Measurements from ENCODE around the gene TBX1.

TBX1 gene

DNA sequence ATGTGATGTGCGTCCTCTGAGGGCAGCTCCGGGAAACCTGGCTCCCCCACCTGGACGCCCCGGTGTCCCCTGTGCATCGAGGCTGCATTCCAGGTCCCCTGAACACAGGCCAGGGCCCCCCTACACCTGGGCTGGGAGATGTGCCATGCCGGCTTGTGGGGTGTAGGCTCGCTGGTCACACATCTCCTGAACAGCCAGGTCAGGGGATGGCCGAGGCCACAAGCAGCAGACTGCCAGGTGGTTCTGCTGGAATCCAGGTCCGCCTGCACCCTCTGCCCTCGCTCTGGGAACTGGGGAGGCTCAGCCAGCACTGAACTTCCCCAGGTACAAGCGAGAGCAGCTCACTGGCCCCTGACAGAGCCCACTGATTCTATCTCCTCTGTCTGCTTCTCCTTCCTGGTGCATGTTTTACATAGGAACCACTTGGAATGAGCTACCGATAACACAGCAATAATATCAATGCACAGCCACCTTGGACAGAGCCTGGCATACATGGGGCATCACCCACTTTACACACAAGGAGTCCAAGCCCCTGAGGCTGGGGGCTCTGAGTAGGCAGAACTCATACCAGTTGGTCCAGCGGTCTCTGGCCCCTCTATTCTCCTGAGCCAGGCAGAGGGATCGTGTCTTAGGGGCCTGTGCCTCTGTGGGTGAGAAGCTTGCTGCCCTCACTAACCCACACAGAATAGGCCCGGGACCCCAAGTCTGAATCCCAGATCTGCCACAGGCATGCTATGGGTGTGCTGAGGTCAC is 46.8 kb downstream of the TBX1 start:
- Histone ChIP-seq H3K27ac (ENCODE audit: low read depth, low read length) (no peak overlapping the region), H3K4me1 (ENCODE audit: control insufficient read depth, low read length) (no peaks in the 10 kb centered on the region), H3K36me3 (ENCODE audit: control insufficient read depth, low read length) (no peaks in the 10 kb centered on the region)

GRCh38 chr22:19807914-19808872 is 47.6 kb downstream of the TBX1 start:
- TF ChIP-seq CTCF (IDR thresholded peaks at IDR 0.05; ENCODE audit: low read depth, low read length, poor library complexity, severe bottlenecking) (no peak), EZH2phosphoT487 (IDR thresholded peaks at IDR 0.05; ENCODE audit: borderline replicate concordance, low read length) (no peak)
- Histone ChIP-seq H3K4me1 (ENCODE audit: control insufficient read depth, low read length) (no peaks in the 10 kb centered on the region), H3K9me2 (replicated peaks; ENCODE audit: control insufficient read depth, low read length) (no peaks in the 10 kb centered on the region), H3K36me3 (ENCODE audit: control insufficient read depth, low read length) (no peaks in the 10 kb centered on the region), H3K4me2 (ENCODE audit: low read length) (no peak overlapping the region), H4K20me1 (ENCODE audit: control insufficient read depth, insufficient read depth, low read depth, low read length) (no peaks in the 10 kb centered on the region), H3K79me2 (ENCODE audit: control insufficient read depth, low read length) (no peaks in the 10 kb centered on the region), H3K27me3 (ENCODE audit: control insufficient read depth, low read length) (no peaks in the 10 kb centered on the region), H3K9me3 (ENCODE audit: control insufficient read depth, insufficient read depth, low read length) (no peaks in the 10 kb centered on the region), H3K4me3 (ENCODE audit: low read length) (no peak overlapping the region), H3F3A (ENCODE audit: control insufficient read depth, insufficient read depth) (no peaks in the 10 kb centered on the region), H3K27ac (ENCODE audit: low read depth, low read length) (no peak overlapping the region)

More for the DNA sequence above, 46.8 kb downstream of the TBX1 start:
- Histone ChIP-seq H3F3A (ENCODE audit: control insufficient read depth, insufficient read depth) (no peaks in the 10 kb centered on the region), H3K79me2 (ENCODE audit: control insufficient read depth, low read length) (no peaks in the 10 kb centered on the region), H3K27me3 (ENCODE audit: control insufficient read depth, low read length) (no peaks in the 10 kb centered on the region), H4K20me1 (ENCODE audit: control insufficient read depth, insufficient read depth, low read depth, low read length) (no peaks in the 10 kb centered on the region), H3K9me2 (replicated peaks; ENCODE audit: control insufficient read depth, low read length) (no peaks in the 10 kb centered on the region), H3K4me2 (ENCODE audit: low read length) (no peak overlapping the region), H3K9me3 (ENCODE audit: control insufficient read depth, insufficient read depth, low read length) (no peaks in the 10 kb centered on the region), H3K4me3 (ENCODE audit: low read length) (no peak overlapping the region)
- TF ChIP-seq EZH2phosphoT487 (IDR thresholded peaks at IDR 0.05; ENCODE audit: borderline replicate concordance, low read length) (no peak), CTCF (IDR thresholded peaks at IDR 0.05; ENCODE audit: low read depth, low read length, poor library complexity, severe bottlenecking) (no peak)

- Histone ChIP-seq H3K4me3 (ENCODE audit: low read length) (no peak overlapping the region), H3K9me2 (replicated peaks; ENCODE audit: control insufficient read depth, low read length) (no peaks in the 10 kb centered on the region), H3K27ac (ENCODE audit: low read depth, low read length) (no peak overlapping the region), H3K9me3 (ENCODE audit: control insufficient read depth, insufficient read depth, low read length) (no peaks in the 10 kb centered on the region), H3K4me2 (ENCODE audit: low read length) (no peak overlapping the region), H3K36me3 (ENCODE audit: control insufficient read depth, low read length) (no peaks in the 10 kb centered on the region), H3K4me1 (ENCODE audit: control insufficient read depth, low read length) (no peaks in the 10 kb centered on the region), H3K27me3 (ENCODE audit: control insufficient read depth, low read length) (no peaks in the 10 kb centered on the region), H3K79me2 (ENCODE audit: control insufficient read depth, low read length) (no peaks in the 10 kb centered on the region), H3F3A (ENCODE audit: control insufficient read depth, insufficient read depth) (no peaks in the 10 kb centered on the region), H4K20me1 (ENCODE audit: control insufficient read depth, insufficient read depth, low read depth, low read length) (no peaks in the 10 kb centered on the region)
- no peak for TF ChIP-seq EZH2phosphoT487 (IDR thresholded peaks at IDR 0.05; ENCODE audit: borderline replicate concordance, low read length)
- no peak for TF ChIP-seq CTCF (IDR thresholded peaks at IDR 0.05; ENCODE audit: low read depth, low read length, poor library complexity, severe bottlenecking)
Measured at GRCh38 chr22:19808873-19809478, 48.4 kb downstream of the TBX1 start.

Measured in DOHH2 (cell line).